ENCODE results near the gene HTR6. TPM values are rescaled to one million over a fixed set of nuclear protein-coding genes. Genes with fewer than 3 reads are reported as not detected.

HTR6 gene
- total RNA-seq, 1 experiment from 2014 or later: 0.37 TPM

DNA sequence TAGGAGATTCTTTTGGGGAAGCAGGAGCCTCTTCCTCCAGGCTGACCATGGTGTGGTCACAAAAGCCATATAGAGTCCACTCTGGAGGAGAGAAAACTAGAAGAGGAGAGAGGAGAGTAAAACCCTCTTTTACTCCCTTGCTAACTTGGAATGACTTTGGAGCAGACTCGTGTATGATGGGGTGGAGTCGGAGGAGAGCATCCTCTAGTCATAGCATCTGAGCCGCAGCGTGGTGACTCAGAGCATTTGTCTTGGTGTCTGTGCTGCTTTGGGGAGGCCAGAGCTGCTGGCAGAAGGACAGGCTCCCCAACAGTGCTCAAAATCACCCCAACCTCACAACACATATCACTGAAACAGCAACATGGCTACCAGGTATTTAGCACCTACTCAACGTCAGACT is 11.1 kb downstream of the HTR6 start:
- no peak overlapping the region for H4K8ac ChIP-seq (replicated peaks; ENCODE audit: insufficient read length, low read depth, low read length)
- no CpG with 5 or more reads among the region's 5 CpGs for WGBS (ENCODE audit: extremely low coverage, insufficient read length, low lambda C conversion rate)
- peaks cover 50% of the 10 kb centered on the region for H3K27me3 Mint-ChIP-seq (ENCODE audit: low read depth)
- H4K20me1 ChIP-seq (ENCODE audit: control insufficient read depth, insufficient read depth, insufficient read length): no peaks in the 10 kb centered on the region
- H3K14ac ChIP-seq (ENCODE audit: insufficient read depth, low read length): no peak overlapping the region
- H3K9ac ChIP-seq (ENCODE audit: extremely low read depth, insufficient read length, low read length): no peak overlapping the region
- no peak overlapping the region for H3K27ac ChIP-seq (ENCODE audit: insufficient read length, low read depth, low read length)
- H3K18ac ChIP-seq (ENCODE audit: insufficient read length, low read depth, low read length): no peak overlapping the region
- no peak for DNase-seq
- no peak overlapping the region for H3K56ac ChIP-seq (ENCODE audit: insufficient read length, low read depth, low read length)
- no peak overlapping the region; a peak in 1 of 7 replicates for H3K27ac Mint-ChIP-seq
- no peak overlapping the region for H3K23ac ChIP-seq (ENCODE audit: insufficient read length, low read depth, low read length)
- H3K23me2 ChIP-seq (ENCODE audit: insufficient read length, low read depth, low read length, poor library complexity, severe bottlenecking): no peaks in the 10 kb centered on the region
- H3T11ph ChIP-seq (ENCODE audit: low read length): no peak overlapping the region
- no peaks in the 10 kb centered on the region for H3K4me1 ChIP-seq (ENCODE audit: insufficient read depth, low read length)
- H2BK12ac ChIP-seq (ENCODE audit: insufficient read length, low read depth, low read length): no peak overlapping the region
- H3K4me1 Mint-ChIP-seq: peaks cover 8 to 29% of the 10 kb centered on the region in 2 experiments
- H3K27me3 ChIP-seq (ENCODE audit: insufficient read depth, low read length): no peaks in the 10 kb centered on the region
- no peak overlapping the region for H3K4me3 Mint-ChIP-seq
- no peak overlapping the region for H3K4ac ChIP-seq (ENCODE audit: low read depth, low read length)
- H2AFZ ChIP-seq (ENCODE audit: low read length): no peak overlapping the region
- TF ChIP-seq, protein P1, sequence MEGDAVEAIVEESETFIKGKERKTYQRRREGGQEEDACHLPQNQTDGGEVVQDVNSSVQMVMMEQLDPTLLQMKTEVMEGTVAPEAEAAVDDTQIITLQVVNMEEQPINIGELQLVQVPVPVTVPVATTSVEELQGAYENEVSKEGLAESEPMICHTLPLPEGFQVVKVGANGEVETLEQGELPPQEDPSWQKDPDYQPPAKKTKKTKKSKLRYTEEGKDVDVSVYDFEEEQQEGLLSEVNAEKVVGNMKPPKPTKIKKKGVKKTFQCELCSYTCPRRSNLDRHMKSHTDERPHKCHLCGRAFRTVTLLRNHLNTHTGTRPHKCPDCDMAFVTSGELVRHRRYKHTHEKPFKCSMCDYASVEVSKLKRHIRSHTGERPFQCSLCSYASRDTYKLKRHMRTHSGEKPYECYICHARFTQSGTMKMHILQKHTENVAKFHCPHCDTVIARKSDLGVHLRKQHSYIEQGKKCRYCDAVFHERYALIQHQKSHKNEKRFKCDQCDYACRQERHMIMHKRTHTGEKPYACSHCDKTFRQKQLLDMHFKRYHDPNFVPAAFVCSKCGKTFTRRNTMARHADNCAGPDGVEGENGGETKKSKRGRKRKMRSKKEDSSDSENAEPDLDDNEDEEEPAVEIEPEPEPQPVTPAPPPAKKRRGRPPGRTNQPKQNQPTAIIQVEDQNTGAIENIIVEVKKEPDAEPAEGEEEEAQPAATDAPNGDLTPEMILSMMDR (conservative IDR thresholded peaks at IDR 0.05): no peak
- H3K9me3 Mint-ChIP-seq: no peaks in the 10 kb centered on the region
- H3K36me3 Mint-ChIP-seq (ENCODE audit: insufficient read depth in 1 of 3, low read depth in 3 of 3): no peaks in the 10 kb centered on the region
- no peak overlapping the region for H2BK20ac ChIP-seq (ENCODE audit: low read depth, low read length, poor library complexity, severe bottlenecking)
- H3K4me2 ChIP-seq (ENCODE audit: insufficient read depth, insufficient read length, low read length): no peak overlapping the region
- H2AK5ac ChIP-seq (ENCODE audit: insufficient read length, low read length): no peak overlapping the region
- H4K91ac ChIP-seq (ENCODE audit: insufficient read length, low read depth, low read length): no peak overlapping the region
- no peaks in the 10 kb centered on the region for H3K9me3 ChIP-seq (ENCODE audit: control insufficient read depth, low read depth, low read length)
- H3K79me2 ChIP-seq (ENCODE audit: insufficient read depth, low read length): no peaks in the 10 kb centered on the region
- H4K5ac ChIP-seq (ENCODE audit: insufficient read length, low read depth, low read length): no peak overlapping the region
- H2BK120ac ChIP-seq (ENCODE audit: low read depth, low read length, poor library complexity, severe bottlenecking): no peak overlapping the region
- no peak overlapping the region for H2BK15ac ChIP-seq (ENCODE audit: low read depth, low read length)
- no peak overlapping the region for H2BK5ac ChIP-seq (ENCODE audit: insufficient read length, low read length)
- no peaks in the 10 kb centered on the region for H3K79me1 ChIP-seq (ENCODE audit: insufficient read depth, low read depth, low read length, poor library complexity, severe bottlenecking)
